Measurements from ENCODE around the gene MT1HL1.

Gene MT1HL1

DNA sequence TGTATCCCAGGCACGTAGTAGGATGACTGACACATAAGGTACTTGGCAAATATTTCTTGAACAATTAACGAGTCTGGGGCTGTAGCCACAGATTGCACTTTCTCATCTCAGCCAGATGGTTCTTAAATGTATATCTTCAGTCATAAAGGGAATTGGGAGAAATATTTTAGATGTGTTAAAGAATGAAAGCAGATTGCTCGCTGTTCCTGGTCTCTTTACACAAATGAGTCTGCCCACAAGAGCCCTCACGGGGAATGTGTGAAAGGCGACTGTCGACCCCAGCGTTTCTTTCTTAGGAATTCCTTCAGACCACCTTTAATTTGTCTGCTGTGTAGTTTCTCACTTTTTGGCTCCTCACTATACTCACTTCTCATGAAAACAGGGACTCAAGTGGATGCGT, 725 bp downstream of the MT1HL1 start:
- no peaks in the 10 kb centered on the region for H3K36me3 ChIP-seq (ENCODE audit: control insufficient read depth in 2 of 2, insufficient read depth in 2 of 2, low read length in 2 of 2)
- H3K27ac ChIP-seq (ENCODE audit: low read depth in 2 of 2, low read length in 2 of 2) = no peak overlapping the region
- no peaks in the 10 kb centered on the region for H3K4me1 ChIP-seq (ENCODE audit: control insufficient read depth in 2 of 2, insufficient read depth in 2 of 2, low read length in 2 of 2)
- no peak overlapping the region for H3K4me3 ChIP-seq (ENCODE audit: low read length in 2 of 2)
- no peak overlapping the region for H3K9ac ChIP-seq (ENCODE audit: low read depth in 1 of 2, low read length in 2 of 2)
- no peaks in the 10 kb centered on the region for H3K27me3 ChIP-seq (ENCODE audit: control insufficient read depth in 2 of 2, insufficient read depth in 2 of 2, low read length in 2 of 2)
- H3K9me3 ChIP-seq (ENCODE audit: control insufficient read depth in 2 of 2, low read length in 2 of 2) = no peaks in the 10 kb centered on the region

DNA sequence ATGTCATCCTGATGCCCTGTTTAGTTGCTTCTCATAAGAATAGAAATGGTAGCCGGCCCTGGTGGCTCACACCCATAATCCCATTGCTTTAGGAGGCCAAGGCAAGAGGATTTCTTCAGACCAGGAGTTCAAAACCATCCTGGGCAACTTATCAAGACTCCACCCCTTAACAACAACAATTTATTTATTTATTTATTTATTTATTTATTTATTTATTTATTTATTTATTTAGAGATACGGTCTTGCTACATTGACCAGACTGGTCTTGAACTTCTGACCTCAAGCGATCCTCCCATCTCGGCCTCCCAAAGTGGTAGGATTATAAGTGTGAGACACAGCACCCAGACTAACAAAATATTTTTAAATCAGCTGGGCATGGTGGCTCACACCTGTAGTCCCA, 4.0 kb downstream of the MT1HL1 start:
- Histone ChIP-seq H3K4me1 (ENCODE audit: control insufficient read depth in 2 of 2, insufficient read depth in 2 of 2, low read length in 2 of 2) (no peaks in the 10 kb centered on the region), H3K9me3 (ENCODE audit: control insufficient read depth in 2 of 2, low read length in 2 of 2) (no peaks in the 10 kb centered on the region), H3K4me3 (ENCODE audit: low read length in 2 of 2) (no peak overlapping the region), H3K36me3 (ENCODE audit: control insufficient read depth in 2 of 2, insufficient read depth in 2 of 2, low read length in 2 of 2) (no peaks in the 10 kb centered on the region), H3K9ac (ENCODE audit: low read depth in 1 of 2, low read length in 2 of 2) (no peak overlapping the region), H3K27me3 (ENCODE audit: control insufficient read depth in 2 of 2, insufficient read depth in 2 of 2, low read length in 2 of 2) (no peaks in the 10 kb centered on the region), H3K27ac (ENCODE audit: low read depth in 2 of 2, low read length in 2 of 2) (no peak overlapping the region)

DNA sequence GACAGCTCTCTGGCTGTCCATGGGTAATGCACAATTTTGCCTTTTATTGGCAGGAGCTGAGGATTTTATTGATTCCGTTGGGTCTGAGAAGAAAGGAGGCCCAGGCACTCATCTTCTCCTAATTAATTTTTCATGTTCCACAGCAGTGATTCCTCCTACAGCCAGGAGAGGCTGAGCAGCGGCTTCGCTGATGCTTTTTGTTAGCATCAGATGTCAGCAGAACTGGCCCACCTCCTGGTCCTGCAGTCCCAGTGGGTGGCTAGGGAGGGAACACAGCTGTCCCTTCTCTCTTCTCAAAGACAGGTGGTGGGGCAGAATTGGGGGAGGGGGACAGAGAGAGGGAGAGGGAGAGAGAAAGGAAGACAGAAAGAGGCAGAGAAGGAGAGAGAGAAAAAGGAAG, 5.7 kb downstream of the MT1HL1 start:
- H3K9ac ChIP-seq (ENCODE audit: low read depth in 1 of 2, low read length in 2 of 2) = no peak overlapping the region
- no peaks in the 10 kb centered on the region for H3K27me3 ChIP-seq (ENCODE audit: control insufficient read depth in 2 of 2, insufficient read depth in 2 of 2, low read length in 2 of 2)
- no peaks in the 10 kb centered on the region for H3K9me3 ChIP-seq (ENCODE audit: control insufficient read depth in 2 of 2, low read length in 2 of 2)
- H3K27ac ChIP-seq (ENCODE audit: low read depth in 2 of 2, low read length in 2 of 2) = no peak overlapping the region
- H3K4me1 ChIP-seq (ENCODE audit: control insufficient read depth in 2 of 2, insufficient read depth in 2 of 2, low read length in 2 of 2) = no peaks in the 10 kb centered on the region
- no peak overlapping the region for H3K4me3 ChIP-seq (ENCODE audit: low read length in 2 of 2)
- H3K36me3 ChIP-seq (ENCODE audit: control insufficient read depth in 2 of 2, insufficient read depth in 2 of 2, low read length in 2 of 2) = no peaks in the 10 kb centered on the region

DNA sequence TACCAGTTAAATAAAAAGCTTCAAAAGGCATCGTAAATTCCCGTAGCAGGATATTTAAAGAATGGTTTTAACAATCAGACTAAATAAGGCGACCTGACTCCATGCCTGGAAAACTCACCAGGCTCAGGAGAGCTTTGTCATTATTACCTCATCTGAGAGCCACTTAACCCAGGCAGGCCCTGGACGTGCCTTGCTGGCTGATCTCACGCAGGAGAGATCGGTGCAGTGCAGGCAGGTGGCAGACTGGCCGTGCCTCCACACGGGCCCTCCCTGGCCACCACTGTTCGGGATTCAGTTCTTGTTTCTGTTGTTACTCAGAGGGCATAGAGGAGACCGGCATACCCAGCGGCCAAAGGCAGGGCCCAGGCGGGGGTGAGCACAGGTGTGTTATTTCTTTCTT, 6.4 kb downstream of the MT1HL1 start:
- no peak overlapping the region for H3K4me3 ChIP-seq (ENCODE audit: low read length in 2 of 2)
- no peaks in the 10 kb centered on the region for H3K27me3 ChIP-seq (ENCODE audit: control insufficient read depth in 2 of 2, insufficient read depth in 2 of 2, low read length in 2 of 2)
- H3K36me3 ChIP-seq (ENCODE audit: control insufficient read depth in 2 of 2, insufficient read depth in 2 of 2, low read length in 2 of 2) = no peaks in the 10 kb centered on the region
- H3K9me3 ChIP-seq (ENCODE audit: control insufficient read depth in 2 of 2, low read length in 2 of 2) = no peaks in the 10 kb centered on the region
- no peaks in the 10 kb centered on the region for H3K4me1 ChIP-seq (ENCODE audit: control insufficient read depth in 2 of 2, insufficient read depth in 2 of 2, low read length in 2 of 2)
- no peak overlapping the region for H3K9ac ChIP-seq (ENCODE audit: low read depth in 1 of 2, low read length in 2 of 2)
- H3K27ac ChIP-seq (ENCODE audit: low read depth in 2 of 2, low read length in 2 of 2) = no peak overlapping the region

DNA sequence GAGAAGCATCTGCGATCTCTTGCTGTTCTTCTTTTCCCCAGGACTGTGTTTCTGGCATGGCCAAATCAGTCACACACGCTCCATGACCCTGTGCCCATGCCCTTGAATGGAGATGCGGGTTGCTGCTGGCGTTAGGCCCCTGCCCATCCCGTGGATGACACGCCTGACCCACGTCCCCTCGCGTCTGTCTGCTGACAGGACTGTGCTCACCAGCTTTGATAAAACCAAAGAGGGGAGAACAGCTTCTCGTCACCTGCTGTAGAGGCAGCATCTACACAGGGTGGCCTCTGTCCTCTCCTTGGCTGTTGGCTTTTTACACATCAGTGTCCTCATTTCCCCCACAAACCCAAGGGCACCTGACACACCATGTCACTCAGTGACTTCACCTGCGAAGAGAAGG, 6.9 kb downstream of the MT1HL1 start:
- H3K9ac ChIP-seq (ENCODE audit: low read depth in 1 of 2, low read length in 2 of 2) = no peak overlapping the region
- no peaks in the 10 kb centered on the region for H3K4me1 ChIP-seq (ENCODE audit: control insufficient read depth in 2 of 2, insufficient read depth in 2 of 2, low read length in 2 of 2)
- no peak overlapping the region for H3K4me3 ChIP-seq (ENCODE audit: low read length in 2 of 2)
- H3K9me3 ChIP-seq (ENCODE audit: control insufficient read depth in 2 of 2, low read length in 2 of 2) = no peaks in the 10 kb centered on the region
- no peaks in the 10 kb centered on the region for H3K27me3 ChIP-seq (ENCODE audit: control insufficient read depth in 2 of 2, insufficient read depth in 2 of 2, low read length in 2 of 2)
- H3K36me3 ChIP-seq (ENCODE audit: control insufficient read depth in 2 of 2, insufficient read depth in 2 of 2, low read length in 2 of 2) = no peaks in the 10 kb centered on the region
- no peak overlapping the region for H3K27ac ChIP-seq (ENCODE audit: low read depth in 2 of 2, low read length in 2 of 2)

DNA sequence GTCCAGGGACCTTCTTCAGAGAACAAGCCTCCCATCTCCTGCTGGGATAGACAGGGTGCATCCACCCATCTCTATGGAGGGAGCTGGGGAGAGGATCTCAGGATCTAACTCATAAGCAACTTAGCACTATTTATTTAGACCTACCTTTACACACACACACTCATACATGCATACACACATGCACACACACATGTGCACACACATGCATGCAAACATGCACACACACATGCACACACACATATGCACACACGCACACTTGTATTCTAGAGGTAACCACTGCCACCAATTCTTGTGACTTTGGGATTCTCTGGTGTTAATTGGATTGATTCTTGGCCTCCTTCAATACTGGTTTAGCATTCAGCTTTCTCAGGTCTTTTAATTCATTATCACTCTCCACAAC, 9.8 kb downstream of the MT1HL1 start:
- Histone ChIP-seq H3K4me3 (ENCODE audit: low read length in 2 of 2) (no peak overlapping the region), H3K27me3 (ENCODE audit: control insufficient read depth in 2 of 2, insufficient read depth in 2 of 2, low read length in 2 of 2) (no peaks in the 10 kb centered on the region), H3K4me1 (ENCODE audit: control insufficient read depth in 2 of 2, insufficient read depth in 2 of 2, low read length in 2 of 2) (no peaks in the 10 kb centered on the region), H3K9ac (ENCODE audit: low read depth in 1 of 2, low read length in 2 of 2) (no peak overlapping the region), H3K27ac (ENCODE audit: low read depth in 2 of 2, low read length in 2 of 2) (no peak overlapping the region), H3K9me3 (ENCODE audit: control insufficient read depth in 2 of 2, low read length in 2 of 2) (no peaks in the 10 kb centered on the region), H3K36me3 (ENCODE audit: control insufficient read depth in 2 of 2, insufficient read depth in 2 of 2, low read length in 2 of 2) (no peaks in the 10 kb centered on the region)

DNA sequence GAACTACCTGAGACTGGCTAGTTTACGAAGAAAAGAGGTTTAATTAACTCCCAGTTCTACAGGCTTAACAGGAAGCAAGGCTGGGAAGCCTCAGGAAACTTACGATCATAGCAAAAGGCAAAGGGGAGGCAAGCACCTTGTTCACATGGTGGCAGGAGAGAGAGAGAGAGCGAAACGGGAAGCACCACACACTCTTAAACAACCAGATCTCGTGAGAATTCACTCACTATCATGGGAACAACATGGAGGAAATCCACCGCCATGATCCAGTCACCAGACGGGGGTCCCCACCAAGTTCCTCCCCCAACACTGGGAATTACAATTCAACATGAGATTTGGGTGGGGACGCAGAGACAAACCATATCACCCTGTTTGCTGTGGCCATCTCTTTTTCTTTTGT, 11.8 kb downstream of the MT1HL1 start:
- Histone ChIP-seq H3K27me3 (ENCODE audit: control insufficient read depth in 2 of 2, insufficient read depth in 2 of 2, low read length in 2 of 2) (no peaks in the 10 kb centered on the region), H3K9me3 (ENCODE audit: control insufficient read depth in 2 of 2, low read length in 2 of 2) (no peaks in the 10 kb centered on the region), H3K4me3 (ENCODE audit: low read length in 2 of 2) (no peak overlapping the region), H3K27ac (ENCODE audit: low read depth in 2 of 2, low read length in 2 of 2) (no peak overlapping the region), H3K36me3 (ENCODE audit: control insufficient read depth in 2 of 2, insufficient read depth in 2 of 2, low read length in 2 of 2) (no peaks in the 10 kb centered on the region), H3K9ac (ENCODE audit: low read depth in 1 of 2, low read length in 2 of 2) (no peak overlapping the region), H3K4me1 (ENCODE audit: control insufficient read depth in 2 of 2, insufficient read depth in 2 of 2, low read length in 2 of 2) (no peaks in the 10 kb centered on the region)

DNA sequence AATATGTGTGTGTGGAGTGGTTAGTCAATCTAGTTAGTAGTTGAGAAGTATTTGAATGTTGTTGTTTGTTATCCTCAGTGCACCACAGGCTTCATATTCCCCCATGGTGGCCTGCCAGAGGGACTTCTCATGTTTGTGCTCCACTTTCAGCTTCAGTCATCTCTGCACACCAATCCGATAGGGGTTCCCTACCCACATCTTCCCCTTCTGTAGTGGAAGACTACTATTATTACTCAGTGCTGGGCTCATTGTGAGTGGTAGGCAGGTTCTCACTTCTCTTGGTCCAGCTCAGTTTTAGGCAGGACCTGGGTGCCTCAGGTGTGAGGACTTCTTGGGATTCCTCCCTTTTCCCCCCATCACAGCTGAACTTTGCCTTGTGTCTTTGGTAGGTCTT, 14.2 kb downstream of the MT1HL1 start:
- no peaks in the 10 kb centered on the region for H3K27me3 ChIP-seq (ENCODE audit: control insufficient read depth in 2 of 2, insufficient read depth in 2 of 2, low read length in 2 of 2)
- no peak overlapping the region for H3K9ac ChIP-seq (ENCODE audit: low read depth in 1 of 2, low read length in 2 of 2)
- H3K4me1 ChIP-seq (ENCODE audit: control insufficient read depth in 2 of 2, insufficient read depth in 2 of 2, low read length in 2 of 2) = no peaks in the 10 kb centered on the region
- no peak overlapping the region for H3K27ac ChIP-seq (ENCODE audit: low read depth in 2 of 2, low read length in 2 of 2)
- no peaks in the 10 kb centered on the region for H3K9me3 ChIP-seq (ENCODE audit: control insufficient read depth in 2 of 2, low read length in 2 of 2)
- no peaks in the 10 kb centered on the region for H3K36me3 ChIP-seq (ENCODE audit: control insufficient read depth in 2 of 2, insufficient read depth in 2 of 2, low read length in 2 of 2)
- H3K4me3 ChIP-seq (ENCODE audit: low read length in 2 of 2) = no peak overlapping the region

DNA sequence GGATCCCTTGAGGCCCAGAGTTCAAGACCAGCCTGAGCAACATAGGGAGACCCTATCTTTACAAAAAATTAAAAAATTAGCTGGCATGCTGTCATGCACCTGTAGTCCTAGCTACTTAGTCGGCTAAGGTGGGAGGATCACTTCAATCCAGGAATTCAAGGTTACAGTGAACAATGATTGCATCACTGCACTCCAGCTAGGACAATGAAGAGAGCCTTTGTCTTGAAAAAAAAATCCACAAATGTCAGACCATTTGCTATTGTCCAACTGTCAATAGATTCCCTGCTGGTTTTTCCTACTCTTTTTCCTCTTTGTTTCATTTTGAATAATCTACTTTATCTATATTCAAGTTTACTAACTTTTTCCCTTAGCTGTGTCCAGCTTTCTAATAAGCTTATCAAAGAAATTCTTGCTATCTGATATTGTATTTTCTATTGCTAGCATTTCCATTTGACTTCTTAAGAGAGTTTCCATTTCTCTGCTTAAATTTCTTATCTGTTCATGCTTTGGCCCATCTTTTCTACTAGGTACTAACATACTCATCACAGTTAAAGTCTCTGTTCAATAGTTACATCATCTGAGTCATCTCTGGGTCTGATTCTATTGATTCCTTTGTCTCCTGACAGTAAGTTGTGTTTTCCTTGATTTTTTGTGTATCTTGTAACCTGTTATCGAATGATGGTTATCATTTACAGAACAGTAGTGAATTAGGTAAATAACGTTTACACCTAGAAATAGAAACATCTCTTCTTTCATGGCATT, 14.8 kb downstream of the MT1HL1 start:
- no peak overlapping the region for H3K9ac ChIP-seq (ENCODE audit: low read depth in 1 of 2, low read length in 2 of 2)
- H3K4me3 ChIP-seq (ENCODE audit: low read length in 2 of 2) = no peak overlapping the region
- H3K27ac ChIP-seq (ENCODE audit: low read depth in 2 of 2, low read length in 2 of 2) = no peak overlapping the region

DNA sequence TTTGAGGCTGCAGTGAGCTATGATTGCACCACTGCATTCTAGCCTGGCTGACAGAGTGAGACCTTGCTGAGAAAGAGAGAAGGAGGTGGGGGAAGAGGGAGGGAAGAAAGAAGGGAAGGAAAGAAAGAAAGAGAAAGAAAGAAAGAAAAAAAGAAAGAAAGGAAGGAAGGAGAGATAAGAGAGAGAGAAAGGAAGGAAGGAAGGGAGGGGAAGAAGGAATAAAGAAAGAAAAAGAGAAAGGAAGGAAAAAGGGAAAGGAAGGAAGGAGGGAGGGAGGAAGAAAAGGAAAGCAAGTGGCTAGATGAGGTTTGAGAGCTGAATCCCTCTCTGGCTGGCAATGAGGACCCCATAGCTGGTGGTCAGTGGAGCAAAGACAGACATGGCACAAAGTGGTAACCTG, 20.4 kb downstream of the MT1HL1 start:
- no peaks in the 10 kb centered on the region for H3K4me1 ChIP-seq (ENCODE audit: control insufficient read depth in 2 of 2, insufficient read depth in 2 of 2, low read length in 2 of 2)
- no peak overlapping the region for H3K27ac ChIP-seq (ENCODE audit: low read depth in 2 of 2, low read length in 2 of 2)
- H3K36me3 ChIP-seq (ENCODE audit: control insufficient read depth in 2 of 2, insufficient read depth in 2 of 2, low read length in 2 of 2) = no peaks in the 10 kb centered on the region
- no peak overlapping the region for H3K9ac ChIP-seq (ENCODE audit: low read depth in 1 of 2, low read length in 2 of 2)
- H3K9me3 ChIP-seq (ENCODE audit: control insufficient read depth in 2 of 2, low read length in 2 of 2) = no peaks in the 10 kb centered on the region
- no peaks in the 10 kb centered on the region for H3K27me3 ChIP-seq (ENCODE audit: control insufficient read depth in 2 of 2, insufficient read depth in 2 of 2, low read length in 2 of 2)
- no peak overlapping the region for H3K4me3 ChIP-seq (ENCODE audit: low read length in 2 of 2)

More for the DNA sequence above, 14.8 kb downstream of the MT1HL1 start:
- Histone ChIP-seq H3K36me3 (ENCODE audit: control insufficient read depth in 2 of 2, insufficient read depth in 2 of 2, low read length in 2 of 2) (no peaks in the 10 kb centered on the region), H3K27me3 (ENCODE audit: control insufficient read depth in 2 of 2, insufficient read depth in 2 of 2, low read length in 2 of 2) (no peaks in the 10 kb centered on the region), H3K9me3 (ENCODE audit: control insufficient read depth in 2 of 2, low read length in 2 of 2) (no peaks in the 10 kb centered on the region), H3K4me1 (ENCODE audit: control insufficient read depth in 2 of 2, insufficient read depth in 2 of 2, low read length in 2 of 2) (no peaks in the 10 kb centered on the region)

DNA sequence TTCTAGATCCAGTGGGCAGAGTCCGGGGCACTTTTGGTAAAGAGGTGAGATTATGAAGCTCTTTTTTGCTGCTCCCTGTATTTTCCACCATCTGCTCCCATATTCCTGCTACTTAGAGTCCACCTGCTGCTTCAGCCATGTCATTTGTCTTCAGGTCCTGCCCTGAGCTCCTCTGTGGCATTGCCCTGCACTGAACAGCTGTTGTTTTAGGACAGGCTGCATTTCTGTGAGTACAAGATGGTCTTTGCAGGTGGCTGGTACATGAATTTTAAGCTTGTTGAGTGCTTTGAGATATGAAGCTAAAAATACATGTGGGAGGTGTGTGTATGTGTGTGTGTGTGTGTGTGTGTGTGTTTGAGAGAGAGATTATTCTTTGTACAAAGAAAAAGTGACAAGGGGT, 21.9 kb downstream of the MT1HL1 start:
- H3K27me3 ChIP-seq (ENCODE audit: control insufficient read depth in 2 of 2, insufficient read depth in 2 of 2, low read length in 2 of 2) = no peaks in the 10 kb centered on the region
- no peak overlapping the region for H3K9ac ChIP-seq (ENCODE audit: low read depth in 1 of 2, low read length in 2 of 2)
- H3K4me1 ChIP-seq (ENCODE audit: control insufficient read depth in 2 of 2, insufficient read depth in 2 of 2, low read length in 2 of 2) = no peaks in the 10 kb centered on the region
- no peak overlapping the region for H3K27ac ChIP-seq (ENCODE audit: low read depth in 2 of 2, low read length in 2 of 2)
- H3K4me3 ChIP-seq (ENCODE audit: low read length in 2 of 2) = no peak overlapping the region
- H3K9me3 ChIP-seq (ENCODE audit: control insufficient read depth in 2 of 2, low read length in 2 of 2) = no peaks in the 10 kb centered on the region
- no peaks in the 10 kb centered on the region for H3K36me3 ChIP-seq (ENCODE audit: control insufficient read depth in 2 of 2, insufficient read depth in 2 of 2, low read length in 2 of 2)

Data from mucosa of rectum (tissue), 2 donors.